Prostate gland (tissue), 2 donors: ENCODE data around the gene ANKRD39.

Source experiments
- POLR2A ChIP-seq: fragments of 450-650 bp; IDR thresholded peaks from one replicate; pipeline ENCODE4 v1.6.1; 2016; ENCODE audit warnings: antibody characterized with exemption, mild to moderate bottlenecking
- TF ChIP-seq, protein P1 (sequence below), 4 experiments: fragments of 200-600 bp in 2 of 4; fragments of 450-650 bp in 2 of 4; sonication (generic) in 2 of 4; IDR thresholded peaks; 1 replicate in 3 of 4; 2 replicates in 1 of 4; pipeline ENCODE4 v1.5.1; 2016 to 2019; ENCODE audit warnings: antibody characterized with exemption in 4 of 4, mild to moderate bottlenecking in 2 of 4, moderate library complexity in 2 of 4

DNA sequence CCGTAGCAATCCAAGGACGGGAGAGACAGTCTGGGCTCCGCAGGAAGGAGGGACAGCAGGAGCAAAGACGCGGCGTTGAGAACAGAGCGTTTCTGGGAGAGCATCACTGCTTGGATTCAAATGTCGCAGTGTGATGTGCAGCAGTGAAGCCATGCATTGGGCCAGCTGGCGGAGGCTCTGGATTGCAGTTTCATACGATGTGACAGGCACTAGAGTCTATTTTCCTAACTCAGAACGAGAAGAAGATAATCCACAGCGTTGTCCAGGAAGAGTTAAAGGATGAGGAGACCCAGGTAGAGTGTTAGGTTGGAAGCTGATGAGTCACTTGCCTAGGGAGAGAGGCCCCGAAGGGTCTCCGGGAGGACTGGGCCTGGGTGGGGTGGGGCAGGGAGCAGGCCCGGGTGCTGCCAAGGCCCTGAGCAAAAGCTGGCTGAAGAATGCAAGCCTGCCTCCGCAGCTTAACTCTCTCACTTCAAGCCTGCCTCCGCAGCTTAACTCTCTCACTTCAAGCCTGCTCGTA is 29.7 kb upstream of the ANKRD39 start:
- TF ChIP-seq POLR2A = no peak
- TF ChIP-seq, protein P1, sequence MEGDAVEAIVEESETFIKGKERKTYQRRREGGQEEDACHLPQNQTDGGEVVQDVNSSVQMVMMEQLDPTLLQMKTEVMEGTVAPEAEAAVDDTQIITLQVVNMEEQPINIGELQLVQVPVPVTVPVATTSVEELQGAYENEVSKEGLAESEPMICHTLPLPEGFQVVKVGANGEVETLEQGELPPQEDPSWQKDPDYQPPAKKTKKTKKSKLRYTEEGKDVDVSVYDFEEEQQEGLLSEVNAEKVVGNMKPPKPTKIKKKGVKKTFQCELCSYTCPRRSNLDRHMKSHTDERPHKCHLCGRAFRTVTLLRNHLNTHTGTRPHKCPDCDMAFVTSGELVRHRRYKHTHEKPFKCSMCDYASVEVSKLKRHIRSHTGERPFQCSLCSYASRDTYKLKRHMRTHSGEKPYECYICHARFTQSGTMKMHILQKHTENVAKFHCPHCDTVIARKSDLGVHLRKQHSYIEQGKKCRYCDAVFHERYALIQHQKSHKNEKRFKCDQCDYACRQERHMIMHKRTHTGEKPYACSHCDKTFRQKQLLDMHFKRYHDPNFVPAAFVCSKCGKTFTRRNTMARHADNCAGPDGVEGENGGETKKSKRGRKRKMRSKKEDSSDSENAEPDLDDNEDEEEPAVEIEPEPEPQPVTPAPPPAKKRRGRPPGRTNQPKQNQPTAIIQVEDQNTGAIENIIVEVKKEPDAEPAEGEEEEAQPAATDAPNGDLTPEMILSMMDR (IDR thresholded peaks at IDR 0.05) = no peak
